BLaER1 (cell line): ENCODE results near the gene OSBPL10.
A peak's percentile ranks its signal among the peaks of the same experiment; 100 is the strongest.

ENCODE experiments used
- H3K27ac ChIP-seq: shearing (Covaris generic); formaldehyde crosslinking; 2 replicates; pipeline ENCODE4 v1.8.1; 2022
- H3K27me3 ChIP-seq: shearing (Covaris generic); formaldehyde crosslinking; 2 replicates; pipeline ENCODE4 v1.8.1; 2022
- H3K36me3 ChIP-seq: shearing (Covaris generic); formaldehyde crosslinking; 2 replicates; pipeline ENCODE4 v1.8.1; 2022
- H3K4me1 ChIP-seq: shearing (Covaris generic); formaldehyde crosslinking; 2 replicates; pipeline ENCODE4 v1.8.1; 2022
- H3K4me2 ChIP-seq: shearing (Covaris generic); formaldehyde crosslinking; 2 replicates; pipeline ENCODE4 v1.8.1; 2022
- H3K4me3 ChIP-seq: shearing (Covaris generic); formaldehyde crosslinking; 2 replicates; pipeline ENCODE4 v1.8.1; 2022
- H3K9ac ChIP-seq: shearing (Covaris generic); formaldehyde crosslinking; 2 replicates; pipeline ENCODE4 v1.8.1; 2022
- H3K9me3 ChIP-seq: shearing (Covaris generic); formaldehyde crosslinking; 2 replicates; pipeline ENCODE4 v1.8.1; 2022
- H4K20me1 ChIP-seq: shearing (Covaris generic); formaldehyde crosslinking; 2 replicates; pipeline ENCODE4 v1.8.1; 2022
- Cebpa-rat ChIP-seq: shearing (Covaris generic); IDR thresholded peaks from 2 replicates; pipeline ENCODE4 v1.8.1; 2022

The OSBPL10 gene

GRCh38 chr3:31960793-31961431, 20.1 kb downstream of the OSBPL10 start:
- H3K36me3 ChIP-seq: no peaks in the 10 kb centered on the region
- peaks cover 32% of the 10 kb centered on the region for H3K4me1 ChIP-seq
- H3K27ac ChIP-seq: no peak overlapping the region
- no peak overlapping the region for H3K9ac ChIP-seq
- no peak for TF ChIP-seq Cebpa-rat
- peaks cover 10% of the 10 kb centered on the region for H3K9me3 ChIP-seq
- no peaks in the 10 kb centered on the region for H4K20me1 ChIP-seq
- H3K4me3 ChIP-seq: no peak overlapping the region
- no peaks in the 10 kb centered on the region for H3K27me3 ChIP-seq
- peak overlapping the region; percentile 39 for H3K4me2 ChIP-seq

- H3K27me3 ChIP-seq: no peaks in the 10 kb centered on the region
- no peak for TF ChIP-seq Cebpa-rat
- H4K20me1 ChIP-seq: no peaks in the 10 kb centered on the region
- H3K9ac ChIP-seq: no peak overlapping the region
- peaks cover 32% of the 10 kb centered on the region for H3K4me1 ChIP-seq
- no peak overlapping the region for H3K4me3 ChIP-seq
- H3K36me3 ChIP-seq: peaks cover 6% of the 10 kb centered on the region; the same call in 1 of the 2 replicates
- H3K27ac ChIP-seq: no peak overlapping the region
- H3K9me3 ChIP-seq: peaks cover 17% of the 10 kb centered on the region
- peak overlapping the region; percentile 39 for H3K4me2 ChIP-seq
These were observed 20.9 kb downstream of the OSBPL10 start for GRCh38 chr3:31959951-31960792.

- no peaks in the 10 kb centered on the region for H3K27me3 ChIP-seq
- H3K36me3 ChIP-seq: peaks cover 6% of the 10 kb centered on the region; the same call in 1 of the 2 replicates
- H4K20me1 ChIP-seq: no peaks in the 10 kb centered on the region
- H3K9me3 ChIP-seq: peaks cover 20% of the 10 kb centered on the region
- H3K27ac ChIP-seq: no peak overlapping the region
- H3K4me1 ChIP-seq: peaks cover 32% of the 10 kb centered on the region
- H3K4me3 ChIP-seq: no peak overlapping the region
- H3K4me2 ChIP-seq: no peak overlapping the region
- no peak overlapping the region for H3K9ac ChIP-seq
- no peak for TF ChIP-seq Cebpa-rat
These were observed 21.8 kb downstream of the OSBPL10 start for GRCh38 chr3:31959251-31959650.

- Histone ChIP-seq H4K20me1 (no peaks in the 10 kb centered on the region), H3K4me3 (no peak overlapping the region), H3K4me1 (peaks cover 32% of the 10 kb centered on the region), H3K9me3 (peaks cover 20% of the 10 kb centered on the region), H3K27ac (no peak overlapping the region), H3K27me3 (no peaks in the 10 kb centered on the region), H3K36me3 (peaks cover 6% of the 10 kb centered on the region; the same call in 1 of the 2 replicates), H3K4me2 (no peak overlapping the region), H3K9ac (no peak overlapping the region)
- TF ChIP-seq Cebpa-rat: no peak
These were observed 22.3 kb downstream of the OSBPL10 start for GRCh38 chr3:31958701-31959152.

- H3K9me3 ChIP-seq: peaks cover 20% of the 10 kb centered on the region
- H3K27me3 ChIP-seq: no peaks in the 10 kb centered on the region
- H3K36me3 ChIP-seq: peaks cover 6% of the 10 kb centered on the region; the same call in 1 of the 2 replicates
- H3K4me2 ChIP-seq: no peak overlapping the region
- H3K4me1 ChIP-seq: peaks cover 27% of the 10 kb centered on the region
- H4K20me1 ChIP-seq: no peaks in the 10 kb centered on the region
- H3K9ac ChIP-seq: no peak overlapping the region
- TF ChIP-seq Cebpa-rat: no peak
- H3K4me3 ChIP-seq: no peak overlapping the region
- H3K27ac ChIP-seq: no peak overlapping the region
These were observed 24.0 kb downstream of the OSBPL10 start for GRCh38 chr3:31957106-31957505.

- Histone ChIP-seq H3K4me1 (peaks cover 13% of the 10 kb centered on the region), H3K9ac (no peak overlapping the region), H4K20me1 (no peaks in the 10 kb centered on the region), H3K27me3 (no peaks in the 10 kb centered on the region), H3K36me3 (peaks cover 6% of the 10 kb centered on the region; the same call in 1 of the 2 replicates), H3K27ac (no peak overlapping the region), H3K4me3 (no peak overlapping the region), H3K9me3 (peaks cover 20% of the 10 kb centered on the region), H3K4me2 (no peak overlapping the region)
- TF ChIP-seq Cebpa-rat: no peak
These were observed 25.5 kb downstream of the OSBPL10 start for GRCh38 chr3:31955581-31955980.

- H3K4me2 ChIP-seq: no peak overlapping the region
- H3K27ac ChIP-seq: no peak overlapping the region
- no peak overlapping the region for H3K4me3 ChIP-seq
- no peaks in the 10 kb centered on the region for H4K20me1 ChIP-seq
- no peak overlapping the region for H3K9ac ChIP-seq
- H3K27me3 ChIP-seq: no peaks in the 10 kb centered on the region
- TF ChIP-seq Cebpa-rat: no peak
- H3K36me3 ChIP-seq: peaks cover 6% of the 10 kb centered on the region; the same call in 1 of the 2 replicates
- H3K4me1 ChIP-seq: peaks cover 6% of the 10 kb centered on the region
- peaks cover 20% of the 10 kb centered on the region for H3K9me3 ChIP-seq
These were observed 27.4 kb downstream of the OSBPL10 start for GRCh38 chr3:31953636-31954035.

- Histone ChIP-seq H3K9ac (no peak overlapping the region), H3K4me3 (no peak overlapping the region), H3K36me3 (peaks cover 6% of the 10 kb centered on the region; the same call in 1 of the 2 replicates), H3K27me3 (no peaks in the 10 kb centered on the region), H3K4me1 (peaks cover 6% of the 10 kb centered on the region), H4K20me1 (no peaks in the 10 kb centered on the region), H3K9me3 (peaks cover 20% of the 10 kb centered on the region), H3K4me2 (no peak overlapping the region), H3K27ac (no peak overlapping the region)
- TF ChIP-seq Cebpa-rat: no peak
These were observed 28.0 kb downstream of the OSBPL10 start for GRCh38 chr3:31953091-31953490.

GRCh38 chr3:31952205-31952604, 28.9 kb downstream of the OSBPL10 start:
- H3K9ac ChIP-seq: no peak overlapping the region
- H3K27me3 ChIP-seq: no peaks in the 10 kb centered on the region
- no peak overlapping the region for H3K27ac ChIP-seq
- TF ChIP-seq Cebpa-rat: no peak
- H3K4me2 ChIP-seq: peak overlapping the region; percentile 34; the same call in 1 of the 2 replicates
- peaks cover 15% of the 10 kb centered on the region for H3K4me1 ChIP-seq
- no peaks in the 10 kb centered on the region for H4K20me1 ChIP-seq
- peaks cover 6% of the 10 kb centered on the region; the same call in 1 of the 2 replicates for H3K36me3 ChIP-seq
- H3K4me3 ChIP-seq: no peak overlapping the region
- peaks cover 20% of the 10 kb centered on the region for H3K9me3 ChIP-seq

- Histone ChIP-seq H3K4me3 (no peak overlapping the region), H4K20me1 (no peaks in the 10 kb centered on the region), H3K9ac (no peak overlapping the region), H3K27ac (no peak overlapping the region), H3K4me1 (peaks cover 26% of the 10 kb centered on the region), H3K9me3 (no peaks in the 10 kb centered on the region; the same call in 1 of the 2 replicates), H3K27me3 (no peaks in the 10 kb centered on the region), H3K4me2 (no peak overlapping the region), H3K36me3 (no peaks in the 10 kb centered on the region)
- TF ChIP-seq Cebpa-rat: no peak
These were observed 32.8 kb downstream of the OSBPL10 start for GRCh38 chr3:31948280-31948679.
